DND-41 (cell line): ENCODE results near the gene TMEM135.

Experiments
- ATAC-seq: fragments of 200-7000 bp; cut with Tn5 transposase; 3 replicates; pipeline ENCODE4 v1.9.1; 2021; ENCODE audit warnings: low read depth; ENCODE audit not compliant: insufficient read depth
- DNase-seq: peaks from one replicate; pipeline ENCODE4 v3.0.0-alpha.2; 2020
- H2AFZ ChIP-seq: 2 replicates; pipeline ENCODE4 v1.6.0; 2012; ENCODE audit warnings: low read depth, low read length
- H3K27ac ChIP-seq: 2 replicates; pipeline ENCODE4 v1.5.1; 2012; ENCODE audit warnings: low read length, inconsistent platforms
- H3K27me3 ChIP-seq: fragments of 200-600 bp; sonication (generic); 2 replicates; pipeline ENCODE4 v1.6.0; 2012; ENCODE audit warnings: low read length, mild to moderate bottlenecking, inconsistent platforms; ENCODE audit not compliant: insufficient read depth, poor library complexity
- H3K36me3 ChIP-seq: 2 replicates; pipeline ENCODE4 v1.5.1; 2012; ENCODE audit warnings: low read length, inconsistent platforms; ENCODE audit not compliant: insufficient read depth
- H3K4me1 ChIP-seq: 2 replicates; pipeline ENCODE4 v1.5.1; 2012; ENCODE audit warnings: mild to moderate bottlenecking, low read length; ENCODE audit not compliant: insufficient read depth
- H3K4me2 ChIP-seq: 2 replicates; pipeline ENCODE4 v1.6.0; 2012; ENCODE audit warnings: mild to moderate bottlenecking, moderate library complexity, low read length, inconsistent platforms; ENCODE audit not compliant: insufficient read depth
- H3K4me3 ChIP-seq, 2 experiments: fragments of 200-600 bp in 1 of 2; shearing (Covaris generic) in 1 of 2; 2 replicates each; pipeline ENCODE4 v1.5.1; 2012 to 2016; ENCODE audit warnings: inconsistent platforms in 2 of 2, low read length in 2 of 2, mild to moderate bottlenecking in 2 of 2, low read depth in 1 of 2, moderate library complexity in 1 of 2
- H3K79me2 ChIP-seq: 2 replicates; pipeline ENCODE4 v1.6.0; 2012; ENCODE audit warnings: low read length, inconsistent platforms; ENCODE audit not compliant: insufficient read depth
- H3K9ac ChIP-seq: 2 replicates; pipeline ENCODE4 v1.6.0; 2012; ENCODE audit warnings: low read depth, mild to moderate bottlenecking, inconsistent platforms, low read length, moderate library complexity
- H3K9me3 ChIP-seq: 2 replicates; pipeline ENCODE4 v1.5.1; 2012; ENCODE audit warnings: low read length, moderate library complexity, mild to moderate bottlenecking, inconsistent platforms; ENCODE audit not compliant: insufficient read depth, severe bottlenecking
- H4K20me1 ChIP-seq: 2 replicates; pipeline ENCODE4 v1.6.0; 2012; ENCODE audit warnings: low read length; ENCODE audit not compliant: insufficient read depth
- CTCF ChIP-seq: IDR thresholded peaks from 2 replicates; pipeline ENCODE4 v1.5.1; 2012; ENCODE audit warnings: borderline replicate concordance, low read length, moderate library complexity, mild to moderate bottlenecking; ENCODE audit not compliant: poor library complexity, severe bottlenecking; ENCODE audit errors: extremely low read depth
- EZH2 ChIP-seq: IDR thresholded peaks from 3 replicates; pipeline ENCODE4 v1.6.1; 2012; ENCODE audit warnings: borderline replicate concordance, low read depth, mild to moderate bottlenecking, moderate library complexity, low read length, inconsistent platforms; ENCODE audit not compliant: severe bottlenecking

TMEM135 gene

DNA sequence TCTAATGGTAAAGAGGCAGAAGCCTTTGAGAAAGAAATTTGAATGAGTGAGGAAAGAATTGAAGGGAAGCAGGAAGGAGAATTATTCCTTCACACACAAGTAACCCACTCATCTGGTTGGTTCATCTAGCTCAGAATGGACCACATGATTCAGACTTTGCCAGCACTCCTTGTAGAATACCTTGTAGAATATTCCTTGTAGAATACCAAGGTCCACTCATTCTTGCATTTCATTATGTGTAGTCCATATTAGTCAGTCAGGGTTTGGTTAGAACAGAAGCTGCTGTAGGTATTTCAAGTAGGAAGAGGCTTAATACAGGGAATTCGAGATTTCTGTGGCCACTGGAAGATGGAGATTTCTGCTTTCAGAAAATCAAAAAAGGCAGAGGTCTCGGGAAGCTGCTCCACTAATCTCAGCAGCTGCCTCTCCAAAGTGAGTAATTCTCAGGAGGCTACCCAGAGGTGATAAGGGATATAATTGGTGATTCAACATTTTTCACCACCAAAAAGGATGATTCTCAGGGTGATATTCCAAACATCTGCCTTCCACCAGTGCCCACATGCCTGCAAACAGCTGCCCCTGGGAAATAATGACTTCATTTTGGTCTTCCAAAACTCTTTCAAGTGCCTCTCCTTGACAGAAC is 329.1 kb downstream of the TMEM135 start:
- no peak for DNase-seq
- no peaks in the 10 kb centered on the region for H3K79me2 ChIP-seq
- H3K36me3 ChIP-seq, result no peaks in the 10 kb centered on the region
- no peaks in the 10 kb centered on the region for H3K9me3 ChIP-seq
- no peak overlapping the region for H3K4me2 ChIP-seq
- no peak overlapping the region for H3K27ac ChIP-seq
- H3K9ac ChIP-seq, result no peak overlapping the region
- no peak overlapping the region for H2AFZ ChIP-seq
- no peaks in the 10 kb centered on the region for H3K4me1 ChIP-seq
- no peak overlapping the region for H3K4me3 ChIP-seq
- H3K27me3 ChIP-seq, result no peaks in the 10 kb centered on the region
- no peaks in the 10 kb centered on the region for H4K20me1 ChIP-seq
- TF ChIP-seq EZH2 (no peak), CTCF (no peak)
- ATAC-seq, result no peak

- no peak overlapping the region for H2AFZ ChIP-seq
- ATAC-seq, result no peak
Measured at GRCh38 chr11:87368151-87368550, 330.4 kb downstream of the TMEM135 start.

GRCh38 chr11:87368858-87369480 is 331.2 kb downstream of the TMEM135 start:
- no peak for DNase-seq
- TF ChIP-seq CTCF (no peak), EZH2 (no peak)
- no peak overlapping the region for H3K4me3 ChIP-seq

More at GRCh38 chr11:87368151-87368550, 330.4 kb downstream of the TMEM135 start:
- TF ChIP-seq EZH2 (no peak), CTCF (no peak)
- Histone ChIP-seq H3K36me3 (no peaks in the 10 kb centered on the region), H4K20me1 (no peaks in the 10 kb centered on the region), H3K4me2 (no peak overlapping the region), H3K27ac (no peak overlapping the region), H3K27me3 (no peaks in the 10 kb centered on the region), H3K9ac (no peak overlapping the region), H3K4me3 (no peak overlapping the region), H3K4me1 (no peaks in the 10 kb centered on the region), H3K9me3 (no peaks in the 10 kb centered on the region), H3K79me2 (no peaks in the 10 kb centered on the region)
- no peak for DNase-seq

More at GRCh38 chr11:87368858-87369480, 331.2 kb downstream of the TMEM135 start:
- H3K4me2 ChIP-seq, result no peak overlapping the region
- no peak overlapping the region for H3K27ac ChIP-seq
- no peak overlapping the region for H2AFZ ChIP-seq
- no peaks in the 10 kb centered on the region for H3K4me1 ChIP-seq
- H3K27me3 ChIP-seq, result no peaks in the 10 kb centered on the region
- H3K9me3 ChIP-seq, result no peaks in the 10 kb centered on the region
- no peak for ATAC-seq
- no peaks in the 10 kb centered on the region for H3K36me3 ChIP-seq
- no peak overlapping the region for H3K9ac ChIP-seq
- no peaks in the 10 kb centered on the region for H3K79me2 ChIP-seq
- H4K20me1 ChIP-seq, result no peaks in the 10 kb centered on the region
